Suprapubic skin (tissue), 4 donors: Measurements from ENCODE around the gene TECPR2. TPM values are rescaled to one million over a fixed set of nuclear protein-coding genes. Genes with fewer than 3 reads are reported as not detected.

ENCODE experiments used
- DNase-seq, 2 donors: peaks; one replicate each; pipeline ENCODE4 v3.0.0-alpha.2; 2019; ENCODE audit warnings: low spot score in 2 of 2
- H3K27ac ChIP-seq: fragments of 200-600 bp; sonication (generic); one replicate; pipeline ENCODE4 v1.5.1; 2019
- H3K27me3 ChIP-seq: fragments of 200-600 bp; sonication (generic); one replicate; pipeline ENCODE4 v1.5.1; 2019
- H3K36me3 ChIP-seq: fragments of 200-600 bp; sonication (generic); one replicate; pipeline ENCODE4 v1.5.1; 2019
- H3K4me1 ChIP-seq: fragments of 200-600 bp; sonication (generic); one replicate; pipeline ENCODE4 v1.5.1; 2019
- H3K4me3 ChIP-seq: fragments of 200-600 bp; sonication (generic); one replicate; pipeline ENCODE4 v1.5.1; 2019; ENCODE audit warnings: mild to moderate bottlenecking
- H3K9me3 ChIP-seq: fragments of 200-600 bp; sonication (generic); one replicate; pipeline ENCODE4 v1.5.1; 2019
- CTCF ChIP-seq, 2 donors: fragments of 200-600 bp in 1 of 2; fragments of 450-650 bp in 1 of 2; sonication (generic) in 1 of 2; IDR thresholded peaks; one replicate each; pipeline ENCODE4 v1.5.1; 2016 to 2019; ENCODE audit warnings: antibody characterized with exemption in 2 of 2, mild to moderate bottlenecking in 1 of 2, moderate library complexity in 1 of 2
- EP300 ChIP-seq: sonication (generic); formaldehyde crosslinking; IDR thresholded peaks from one replicate; pipeline ENCODE4 v1.6.1; 2017; ENCODE audit warnings: antibody characterized with exemption
- POLR2A ChIP-seq, 2 donors: fragments of 450-650 bp; IDR thresholded peaks; one replicate each; pipeline ENCODE4 v1.6.1; 2017; ENCODE audit warnings: antibody characterized with exemption in 2 of 2, mild to moderate bottlenecking in 2 of 2, moderate library complexity in 2 of 2
- POLR2AphosphoS5 ChIP-seq, 3 donors: sonication (generic); formaldehyde crosslinking; IDR thresholded peaks; one replicate each; pipeline ENCODE4 v1.6.1; 2017; ENCODE audit warnings: antibody characterized with exemption in 3 of 3
- WGBS: methylation state at CpG from one replicate; pipeline ENCODE4 v1.1.5; 2018; 5-methylcytosine and 5-hydroxymethylcytosine counted together
- total RNA-seq, 4 donors: library from RNA; depleted of rRNA; stranded (reverse); fragments of >200 nt; gene quantifications; one replicate each; pipeline ENCODE4 v1.1.0, GENCODE V29; 2016

TECPR2 gene
- total RNA-seq, 4 donors from 2014 or later: 12.1 to 22.6 (median 16.8) TPM

- Histone ChIP-seq H3K27ac (no peak overlapping the region), H3K4me1 (no peaks in the 10 kb centered on the region), H3K9me3 (no peaks in the 10 kb centered on the region), H3K4me3 (no peak overlapping the region), H3K36me3 (peaks cover 21% of the 10 kb centered on the region), H3K27me3 (no peaks in the 10 kb centered on the region)
- DNase-seq: no peak
- WGBS: 95% methylated on average over 5 of the region's 5 CpGs
- TF ChIP-seq CTCF (IDR thresholded peaks at IDR 0.05) (no peak), POLR2AphosphoS5 (IDR thresholded peaks at IDR 0.05) (no peak), POLR2A (IDR thresholded peaks at IDR 0.05) (no peak), EP300 (no peak)
Observed at GRCh38 chr14:102375119-102375518, 12.4 kb downstream of the TECPR2 start.

- Histone ChIP-seq H3K27me3 (no peaks in the 10 kb centered on the region), H3K4me1 (no peaks in the 10 kb centered on the region), H3K27ac (no peak overlapping the region), H3K36me3 (peaks cover 36% of the 10 kb centered on the region), H3K4me3 (no peak overlapping the region), H3K9me3 (no peaks in the 10 kb centered on the region)
- no peak for TF ChIP-seq POLR2A (IDR thresholded peaks at IDR 0.05)
- TF ChIP-seq EP300: no peak
- no peak for TF ChIP-seq POLR2AphosphoS5 (IDR thresholded peaks at IDR 0.05)
- no peak for TF ChIP-seq CTCF (IDR thresholded peaks at IDR 0.05)
- DNase-seq: no peak
Observed at GRCh38 chr14:102377696-102378095, 15.0 kb downstream of the TECPR2 start.

GRCh38 chr14:102378830-102379229 is 16.1 kb downstream of the TECPR2 start:
- Histone ChIP-seq H3K4me3 (no peak overlapping the region), H3K4me1 (no peaks in the 10 kb centered on the region), H3K9me3 (no peaks in the 10 kb centered on the region), H3K27me3 (no peaks in the 10 kb centered on the region), H3K27ac (no peak overlapping the region), H3K36me3 (peaks cover 36% of the 10 kb centered on the region)
- no peak for DNase-seq
- WGBS: 92% methylated on average over 9 of the region's 9 CpGs
- TF ChIP-seq POLR2AphosphoS5 (IDR thresholded peaks at IDR 0.05) (no peak), CTCF (IDR thresholded peaks at IDR 0.05) (no peak), POLR2A (IDR thresholded peaks at IDR 0.05) (no peak), EP300 (no peak)

- H3K27ac ChIP-seq: no peak overlapping the region
- no peak overlapping the region for H3K4me3 ChIP-seq
- no peak for DNase-seq
- peaks cover 13% of the 10 kb centered on the region for H3K36me3 ChIP-seq
- no peak for TF ChIP-seq POLR2A (IDR thresholded peaks at IDR 0.05)
- TF ChIP-seq EP300: no peak
- TF ChIP-seq POLR2AphosphoS5 (IDR thresholded peaks at IDR 0.05): no peak
- TF ChIP-seq CTCF (IDR thresholded peaks at IDR 0.05): no peak
- no peaks in the 10 kb centered on the region for H3K27me3 ChIP-seq
- H3K4me1 ChIP-seq: peaks cover 4% of the 10 kb centered on the region
- H3K9me3 ChIP-seq: no peaks in the 10 kb centered on the region
Observed at GRCh38 chr14:102387086-102387485, 24.3 kb downstream of the TECPR2 start.

GRCh38 chr14:102389246-102389645 is 26.5 kb downstream of the TECPR2 start:
- no peak for DNase-seq
- no peaks in the 10 kb centered on the region for H3K9me3 ChIP-seq
- peaks cover 9% of the 10 kb centered on the region for H3K36me3 ChIP-seq
- no peak for TF ChIP-seq POLR2AphosphoS5 (IDR thresholded peaks at IDR 0.05)
- TF ChIP-seq CTCF (IDR thresholded peaks at IDR 0.05): no peak
- no peak for TF ChIP-seq POLR2A (IDR thresholded peaks at IDR 0.05)
- no peak for TF ChIP-seq EP300
- 90% methylated on average over 2 of the region's 2 CpGs for WGBS
- no peak overlapping the region for H3K4me3 ChIP-seq
- H3K4me1 ChIP-seq: peaks cover 4% of the 10 kb centered on the region
- H3K27ac ChIP-seq: peak overlapping the region; percentile 29
- no peaks in the 10 kb centered on the region for H3K27me3 ChIP-seq
